ENCODE measurements around the gene SUSD2.

DNA sequence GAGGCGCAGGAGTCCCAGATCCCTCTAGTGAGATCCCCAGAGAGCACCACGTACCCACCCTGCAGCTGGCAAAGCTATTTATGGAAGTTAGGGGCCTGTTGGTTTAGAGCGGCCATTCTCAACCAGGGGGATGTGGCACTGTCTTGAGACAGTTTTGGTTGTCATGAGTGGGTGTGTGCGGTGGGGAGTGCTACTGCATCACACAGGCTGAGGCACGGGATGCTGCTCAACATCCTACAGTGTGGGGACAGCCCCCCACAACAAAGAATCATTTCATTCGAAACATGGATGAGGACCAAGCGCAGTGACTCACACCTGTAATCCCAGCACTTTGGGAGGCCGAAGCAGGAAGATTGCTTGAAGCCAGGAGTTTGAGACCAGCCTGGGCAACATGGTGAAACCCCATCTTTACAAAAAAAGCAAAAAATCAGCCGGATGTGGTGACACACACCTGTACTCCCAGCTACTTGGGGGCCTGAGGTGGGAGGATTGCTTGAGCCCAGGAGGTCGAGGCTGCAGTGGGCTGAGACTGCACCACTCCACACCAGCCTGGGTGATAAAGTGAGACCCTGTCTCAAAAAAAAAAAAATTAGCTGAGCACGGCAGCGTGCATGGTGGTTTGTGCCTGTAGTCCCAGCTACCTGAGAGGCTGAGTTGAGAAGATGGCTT, 35.4 kb downstream of the SUSD2 start:
- TF ChIP-seq, protein P1, sequence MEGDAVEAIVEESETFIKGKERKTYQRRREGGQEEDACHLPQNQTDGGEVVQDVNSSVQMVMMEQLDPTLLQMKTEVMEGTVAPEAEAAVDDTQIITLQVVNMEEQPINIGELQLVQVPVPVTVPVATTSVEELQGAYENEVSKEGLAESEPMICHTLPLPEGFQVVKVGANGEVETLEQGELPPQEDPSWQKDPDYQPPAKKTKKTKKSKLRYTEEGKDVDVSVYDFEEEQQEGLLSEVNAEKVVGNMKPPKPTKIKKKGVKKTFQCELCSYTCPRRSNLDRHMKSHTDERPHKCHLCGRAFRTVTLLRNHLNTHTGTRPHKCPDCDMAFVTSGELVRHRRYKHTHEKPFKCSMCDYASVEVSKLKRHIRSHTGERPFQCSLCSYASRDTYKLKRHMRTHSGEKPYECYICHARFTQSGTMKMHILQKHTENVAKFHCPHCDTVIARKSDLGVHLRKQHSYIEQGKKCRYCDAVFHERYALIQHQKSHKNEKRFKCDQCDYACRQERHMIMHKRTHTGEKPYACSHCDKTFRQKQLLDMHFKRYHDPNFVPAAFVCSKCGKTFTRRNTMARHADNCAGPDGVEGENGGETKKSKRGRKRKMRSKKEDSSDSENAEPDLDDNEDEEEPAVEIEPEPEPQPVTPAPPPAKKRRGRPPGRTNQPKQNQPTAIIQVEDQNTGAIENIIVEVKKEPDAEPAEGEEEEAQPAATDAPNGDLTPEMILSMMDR (IDR thresholded peaks at IDR 0.05; ENCODE audit: low read depth, low read length, missing input control), result no peak
- TF ChIP-seq, protein P2, sequence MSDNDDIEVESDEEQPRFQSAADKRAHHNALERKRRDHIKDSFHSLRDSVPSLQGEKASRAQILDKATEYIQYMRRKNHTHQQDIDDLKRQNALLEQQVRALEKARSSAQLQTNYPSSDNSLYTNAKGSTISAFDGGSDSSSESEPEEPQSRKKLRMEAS (IDR thresholded peaks at IDR 0.05), result no peak
- no peak for TF ChIP-seq RAD21 (IDR thresholded peaks at IDR 0.05)
- TF ChIP-seq, protein P3, sequence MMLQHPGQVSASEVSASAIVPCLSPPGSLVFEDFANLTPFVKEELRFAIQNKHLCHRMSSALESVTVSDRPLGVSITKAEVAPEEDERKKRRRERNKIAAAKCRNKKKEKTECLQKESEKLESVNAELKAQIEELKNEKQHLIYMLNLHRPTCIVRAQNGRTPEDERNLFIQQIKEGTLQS (IDR thresholded peaks at IDR 0.05), result no peak
- TF ChIP-seq JUND (IDR thresholded peaks at IDR 0.05), result no peak
- no peak for TF ChIP-seq HNF4A (conservative IDR thresholded peaks at IDR 0.05)
- TF ChIP-seq EGR1 (IDR thresholded peaks at IDR 0.05; ENCODE audit: low read depth in 2 of 2), result no peak
- TF ChIP-seq YY1 (IDR thresholded peaks at IDR 0.05), result no peak
